SJCRH30 (cell line): ENCODE data around the gene TLL2. TPM values are rescaled to one million over a fixed set of nuclear protein-coding genes. Genes with fewer than 3 reads are reported as not detected.

Source experiments
- DNase-seq, 2 experiments: peaks; one replicate each; pipeline ENCODE4 v3.0.0-alpha.2; 2015 to 2020
- H3K27ac ChIP-seq: fragments of 250-450 bp; sonication (Bioruptor Pico); 2 replicates; pipeline ENCODE4 v1.5.1; 2020; ENCODE audit warnings: mild to moderate bottlenecking, moderate library complexity
- H3K27me3 ChIP-seq: fragments of 250-450 bp; sonication (Bioruptor Pico); 2 replicates; pipeline ENCODE4 v1.5.1; 2020; ENCODE audit warnings: mild to moderate bottlenecking, moderate library complexity
- H3K36me3 ChIP-seq: fragments of 250-450 bp; sonication (Bioruptor Pico); 2 replicates; pipeline ENCODE4 v1.5.1; 2020; ENCODE audit warnings: mild to moderate bottlenecking, moderate library complexity
- H3K4me1 ChIP-seq: fragments of 250-450 bp; sonication (Bioruptor Pico); 2 replicates; pipeline ENCODE4 v1.5.1; 2020; ENCODE audit warnings: mild to moderate bottlenecking, moderate library complexity
- H3K4me3 ChIP-seq: fragments of 250-450 bp; sonication (Bioruptor Pico); 2 replicates; pipeline ENCODE4 v1.5.1; 2020; ENCODE audit warnings: mild to moderate bottlenecking, moderate library complexity
- H3K9me3 ChIP-seq: fragments of 250-450 bp; sonication (Bioruptor Pico); replicated peaks from 2 replicates; pipeline ENCODE4 v1.5.1; 2020; ENCODE audit warnings: mild to moderate bottlenecking, moderate library complexity
- total RNA-seq: library from RNA; depleted of rRNA; stranded (reverse); fragments of >200 nt; shearing (Covaris generic); gene quantifications from 2 replicates; pipeline ENCODE4 v1.2.3, GENCODE V29; 2014

The TLL2 gene
- total RNA-seq, 1 experiment from 2014 or later, result 9.2 TPM

- H3K27ac ChIP-seq, result no peak overlapping the region
- no peaks in the 10 kb centered on the region for H3K4me1 ChIP-seq
- no peaks in the 10 kb centered on the region for H3K9me3 ChIP-seq
- H3K4me3 ChIP-seq, result no peak overlapping the region
- no peaks in the 10 kb centered on the region for H3K36me3 ChIP-seq
- no peaks in the 10 kb centered on the region for H3K27me3 ChIP-seq
- no peak for DNase-seq
Measured at GRCh38 chr10:96462606-96463151, 51.0 kb downstream of the TLL2 start.

- no peaks in the 10 kb centered on the region for H3K36me3 ChIP-seq
- H3K9me3 ChIP-seq, result no peaks in the 10 kb centered on the region
- H3K27me3 ChIP-seq, result no peaks in the 10 kb centered on the region
- H3K4me3 ChIP-seq, result no peak overlapping the region
- H3K27ac ChIP-seq, result no peak overlapping the region
- no peak for DNase-seq
- H3K4me1 ChIP-seq, result no peaks in the 10 kb centered on the region
Measured at GRCh38 chr10:96460316-96460715, 53.4 kb downstream of the TLL2 start.

- H3K27me3 ChIP-seq, result no peaks in the 10 kb centered on the region
- no peaks in the 10 kb centered on the region for H3K36me3 ChIP-seq
- H3K9me3 ChIP-seq, result no peaks in the 10 kb centered on the region
- no peak overlapping the region for H3K4me3 ChIP-seq
- no peaks in the 10 kb centered on the region for H3K4me1 ChIP-seq
- no peak overlapping the region for H3K27ac ChIP-seq
- no peak for DNase-seq
Measured at GRCh38 chr10:96457341-96457740, 56.4 kb downstream of the TLL2 start.

- Histone ChIP-seq H3K9me3 (no peaks in the 10 kb centered on the region), H3K27ac (no peak overlapping the region), H3K4me1 (peaks cover 6% of the 10 kb centered on the region), H3K4me3 (no peak overlapping the region), H3K27me3 (no peaks in the 10 kb centered on the region), H3K36me3 (no peaks in the 10 kb centered on the region)
- no peak for DNase-seq
Measured at GRCh38 chr10:96456296-96456840, 57.4 kb downstream of the TLL2 start.

GRCh38 chr10:96453856-96454583, 59.7 kb downstream of the TLL2 start:
- no peaks in the 10 kb centered on the region for H3K27me3 ChIP-seq
- H3K4me1 ChIP-seq, result peaks cover 26% of the 10 kb centered on the region
- H3K4me3 ChIP-seq, result no peak overlapping the region
- no peak for DNase-seq
- no peaks in the 10 kb centered on the region for H3K9me3 ChIP-seq
- no peaks in the 10 kb centered on the region for H3K36me3 ChIP-seq
- H3K27ac ChIP-seq, result no peak overlapping the region

- Histone ChIP-seq H3K36me3 (no peaks in the 10 kb centered on the region), H3K27me3 (no peaks in the 10 kb centered on the region), H3K27ac (no peak overlapping the region), H3K9me3 (no peaks in the 10 kb centered on the region), H3K4me1 (peaks cover 36% of the 10 kb centered on the region), H3K4me3 (no peak overlapping the region)
- DNase-seq, result no peak
Measured at GRCh38 chr10:96452494-96453153, 61.1 kb downstream of the TLL2 start.

- Histone ChIP-seq H3K9me3 (no peaks in the 10 kb centered on the region), H3K36me3 (no peaks in the 10 kb centered on the region), H3K4me3 (no peak overlapping the region), H3K27ac (peak overlapping the region; percentile 67), H3K27me3 (no peaks in the 10 kb centered on the region), H3K4me1 (peaks cover 45% of the 10 kb centered on the region)
- peak; percentile 59 to 71 for DNase-seq
Measured at GRCh38 chr10:96450529-96451207, 63.1 kb downstream of the TLL2 start.

GRCh38 chr10:96448558-96448957, 65.2 kb downstream of the TLL2 start:
- H3K4me1 ChIP-seq, result peaks cover 45% of the 10 kb centered on the region
- no peaks in the 10 kb centered on the region for H3K9me3 ChIP-seq
- H3K27ac ChIP-seq, result peak overlapping the region; percentile 67
- no peaks in the 10 kb centered on the region for H3K36me3 ChIP-seq
- H3K27me3 ChIP-seq, result no peaks in the 10 kb centered on the region
- peak in 1 of 2 experiments; percentile 16 for DNase-seq
- H3K4me3 ChIP-seq, result no peak overlapping the region

- Histone ChIP-seq H3K4me3 (no peak overlapping the region), H3K4me1 (peaks cover 45% of the 10 kb centered on the region), H3K36me3 (no peaks in the 10 kb centered on the region), H3K27ac (peak overlapping the region; percentile 67), H3K9me3 (no peaks in the 10 kb centered on the region), H3K27me3 (no peaks in the 10 kb centered on the region)
- DNase-seq, result peak; percentile 88 to 89
Measured at GRCh38 chr10:96448021-96448457, 65.7 kb downstream of the TLL2 start.

GRCh38 chr10:96446966-96447596, 66.6 kb downstream of the TLL2 start:
- H3K9me3 ChIP-seq, result no peaks in the 10 kb centered on the region
- no peak for DNase-seq
- no peaks in the 10 kb centered on the region for H3K27me3 ChIP-seq
- no peak overlapping the region for H3K4me3 ChIP-seq
- H3K4me1 ChIP-seq, result peaks cover 51% of the 10 kb centered on the region
- no peaks in the 10 kb centered on the region for H3K36me3 ChIP-seq
- peak overlapping the region; percentile 67 for H3K27ac ChIP-seq

GRCh38 chr10:96441987-96442643, 71.6 kb downstream of the TLL2 start:
- no peak for DNase-seq
- no peak overlapping the region for H3K4me3 ChIP-seq
- H3K27ac ChIP-seq, result no peak overlapping the region
- H3K4me1 ChIP-seq, result peaks cover 10% of the 10 kb centered on the region
- H3K36me3 ChIP-seq, result no peaks in the 10 kb centered on the region
- H3K9me3 ChIP-seq, result no peaks in the 10 kb centered on the region
- no peaks in the 10 kb centered on the region for H3K27me3 ChIP-seq

- Histone ChIP-seq H3K4me3 (no peak overlapping the region), H3K27ac (no peak overlapping the region), H3K4me1 (peaks cover 6% of the 10 kb centered on the region), H3K36me3 (no peaks in the 10 kb centered on the region), H3K9me3 (no peaks in the 10 kb centered on the region), H3K27me3 (no peaks in the 10 kb centered on the region)
- no peak for DNase-seq
Measured at GRCh38 chr10:96441322-96441885, 72.3 kb downstream of the TLL2 start.

- Histone ChIP-seq H3K4me1 (peaks cover 6% of the 10 kb centered on the region), H3K27me3 (no peaks in the 10 kb centered on the region), H3K36me3 (no peaks in the 10 kb centered on the region), H3K27ac (no peak overlapping the region), H3K4me3 (no peak overlapping the region), H3K9me3 (no peaks in the 10 kb centered on the region)
- DNase-seq, result peak in 1 of 2 experiments; percentile 37
Measured at GRCh38 chr10:96440361-96441292, 73.1 kb downstream of the TLL2 start.
